GM12801 (cell line): Measurements from ENCODE around the gene SNX8.

ENCODE experiments used
- TF ChIP-seq, protein P1 (sequence below): IDR thresholded peaks from one replicate; pipeline ENCODE4 v1.5.1; 2011; ENCODE audit warnings: control low read depth; ENCODE audit not compliant: insufficient read length; ENCODE audit errors: extremely low read depth

SNX8 gene

GRCh38 chr7:2301511-2301863 lies 12.8 kb downstream of the SNX8 start:
- TF ChIP-seq, protein P1, sequence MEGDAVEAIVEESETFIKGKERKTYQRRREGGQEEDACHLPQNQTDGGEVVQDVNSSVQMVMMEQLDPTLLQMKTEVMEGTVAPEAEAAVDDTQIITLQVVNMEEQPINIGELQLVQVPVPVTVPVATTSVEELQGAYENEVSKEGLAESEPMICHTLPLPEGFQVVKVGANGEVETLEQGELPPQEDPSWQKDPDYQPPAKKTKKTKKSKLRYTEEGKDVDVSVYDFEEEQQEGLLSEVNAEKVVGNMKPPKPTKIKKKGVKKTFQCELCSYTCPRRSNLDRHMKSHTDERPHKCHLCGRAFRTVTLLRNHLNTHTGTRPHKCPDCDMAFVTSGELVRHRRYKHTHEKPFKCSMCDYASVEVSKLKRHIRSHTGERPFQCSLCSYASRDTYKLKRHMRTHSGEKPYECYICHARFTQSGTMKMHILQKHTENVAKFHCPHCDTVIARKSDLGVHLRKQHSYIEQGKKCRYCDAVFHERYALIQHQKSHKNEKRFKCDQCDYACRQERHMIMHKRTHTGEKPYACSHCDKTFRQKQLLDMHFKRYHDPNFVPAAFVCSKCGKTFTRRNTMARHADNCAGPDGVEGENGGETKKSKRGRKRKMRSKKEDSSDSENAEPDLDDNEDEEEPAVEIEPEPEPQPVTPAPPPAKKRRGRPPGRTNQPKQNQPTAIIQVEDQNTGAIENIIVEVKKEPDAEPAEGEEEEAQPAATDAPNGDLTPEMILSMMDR, result no peak

GRCh38 chr7:2299870-2300512 lies 14.2 kb downstream of the SNX8 start:
- TF ChIP-seq, protein P1, result no peak

DNA sequence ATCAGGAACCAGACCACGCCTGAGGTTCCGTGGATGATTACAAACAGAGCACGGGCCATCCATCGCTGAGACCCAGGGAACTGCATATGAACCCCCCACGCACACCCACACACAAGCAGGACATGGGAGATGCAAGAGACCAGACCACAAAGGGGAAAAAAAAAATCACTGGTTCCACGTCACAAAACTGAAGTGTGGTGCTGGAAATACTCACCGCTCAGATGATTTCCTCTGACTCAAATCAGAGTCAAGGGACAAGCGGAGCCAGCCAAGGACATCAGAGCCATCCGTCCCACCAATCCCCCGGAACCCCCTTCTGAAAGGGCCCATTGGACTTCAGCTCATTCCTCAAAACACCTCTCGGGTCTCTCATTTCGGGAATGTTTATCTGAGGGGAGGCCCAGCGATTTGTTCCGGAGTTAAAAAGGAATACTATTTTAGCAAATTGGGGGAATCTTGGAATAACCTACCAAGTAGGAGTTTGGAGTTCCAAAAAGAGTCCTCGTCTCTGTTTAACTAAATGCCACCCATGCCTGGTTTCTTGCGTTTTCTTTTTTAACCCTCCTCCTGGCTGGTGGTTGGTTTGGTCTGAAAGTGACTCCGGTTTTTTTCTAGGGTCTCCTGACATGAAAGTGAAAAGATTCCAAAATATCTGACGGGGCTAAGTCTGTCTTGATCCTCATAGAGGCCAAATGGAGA lies 15.0 kb downstream of the SNX8 start:
- TF ChIP-seq, protein P1, result no peak

GRCh38 chr7:2296832-2297231 lies 17.4 kb downstream of the SNX8 start:
- TF ChIP-seq, protein P1, result no peak

DNA sequence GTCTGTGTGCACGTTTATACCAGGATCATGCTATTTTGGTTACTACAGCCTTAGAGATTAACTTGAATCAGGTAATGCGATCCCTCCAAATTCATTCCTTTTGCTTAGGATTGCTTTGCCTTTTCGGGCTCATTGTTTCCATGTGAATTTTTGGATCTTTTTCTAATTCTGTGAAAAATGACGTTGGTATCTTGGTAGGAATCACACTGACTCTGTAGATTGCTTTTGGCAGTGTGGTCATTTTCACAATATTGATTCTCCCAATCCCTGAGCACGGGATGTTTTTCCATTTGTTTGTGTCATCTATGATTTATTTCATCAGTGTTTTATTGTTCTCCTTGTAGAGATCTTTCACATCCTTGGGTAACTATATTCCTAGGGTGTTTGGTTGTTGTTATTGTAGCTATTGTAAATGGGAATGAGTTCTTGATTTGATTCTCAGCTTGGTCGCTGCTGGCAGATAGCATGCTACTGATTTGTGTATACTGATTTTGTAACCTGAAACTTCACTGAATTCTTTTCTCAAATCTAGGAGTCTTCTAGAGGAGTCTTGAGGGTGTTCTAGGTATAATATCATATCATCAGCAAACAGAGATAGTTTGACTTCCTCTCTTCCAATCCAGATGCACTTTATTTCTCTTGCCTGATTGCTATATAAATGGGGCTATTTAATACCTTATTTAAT lies 18.2 kb downstream of the SNX8 start:
- TF ChIP-seq, protein P1, result no peak

- TF ChIP-seq, protein P1, result no peak
Observed at GRCh38 chr7:2290877-2291276, 23.4 kb downstream of the SNX8 start.

DNA sequence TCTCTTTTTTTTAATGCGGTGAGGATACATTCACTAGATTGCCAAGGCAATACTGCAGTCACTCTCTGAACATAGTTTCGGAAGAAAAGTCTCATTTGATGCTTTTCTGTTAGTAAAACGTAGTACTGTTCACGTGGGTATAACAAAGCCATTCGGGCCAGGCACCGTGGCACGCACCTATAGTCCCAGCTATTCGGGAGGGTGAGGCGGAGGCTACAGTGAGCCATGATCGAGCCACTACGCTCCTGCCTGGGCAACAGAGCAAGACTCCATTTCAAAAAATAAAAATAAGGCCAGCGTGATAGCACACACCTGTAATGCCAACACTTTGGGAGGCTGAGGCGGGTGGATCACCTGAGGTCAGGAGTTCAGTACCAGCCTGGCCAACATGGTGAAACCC lies 24.6 kb downstream of the SNX8 start:
- TF ChIP-seq, protein P1, result no peak
